Upper lobe of right lung (tissue), 1 donor: ENCODE data around the gene NT5C3A. TPM values are rescaled to one million over a fixed set of nuclear protein-coding genes. Genes with fewer than 3 reads are reported as not detected.

Experiments
- ATAC-seq: fragments of 200-7000 bp; cut with Tn5 transposase; one replicate; pipeline ENCODE4 v1.9.1; 2020; ENCODE audit warnings: mild to moderate bottlenecking, moderate library complexity
- DNase-seq: peaks from one replicate; pipeline ENCODE4 v3.0.0-alpha.2; 2020
- H3K27ac ChIP-seq: fragments of 200-600 bp; one replicate; pipeline ENCODE4 v1.8.0; 2022
- H3K27me3 ChIP-seq: fragments of 200-600 bp; one replicate; pipeline ENCODE4 v1.8.0; 2022; ENCODE audit warnings: mild to moderate bottlenecking
- H3K36me3 ChIP-seq: fragments of 200-600 bp; one replicate; pipeline ENCODE4 v1.8.0; 2022
- H3K4me1 ChIP-seq: fragments of 200-600 bp; one replicate; pipeline ENCODE4 v1.8.0; 2022
- H3K4me3 ChIP-seq: fragments of 200-600 bp; one replicate; pipeline ENCODE4 v1.8.0; 2022; ENCODE audit warnings: mild to moderate bottlenecking
- H3K9me3 ChIP-seq: fragments of 200-600 bp; one replicate; pipeline ENCODE4 v1.8.0; 2022
- intact Hi-C: fragments of 100-400 bp; cut with DNase I; formaldehyde crosslinking; loops from one replicate; pipeline ENCODE4 v1.11.0; 2022
- total RNA-seq: library from RNA; stranded (reverse); fragmentation: NEBNext Ultra II Directional; extraction: Animal tissue kit (Norgen Biotek cat#: 25700); gene quantifications from one replicate; pipeline ENCODE4 v1.2.1, GENCODE V29; 2021
- TF ChIP-seq, protein P1 (sequence below): fragments of 200-600 bp; IDR thresholded peaks from one replicate; pipeline ENCODE4 v1.8.0; 2022; ENCODE audit warnings: antibody characterized with exemption
- donor health status: DM: no; HTN: yes; CAD: no; lungs with severe emphysema.

NT5C3A gene
- total RNA-seq, 1 donor from 2014 or later = 34.0 TPM

DNA sequence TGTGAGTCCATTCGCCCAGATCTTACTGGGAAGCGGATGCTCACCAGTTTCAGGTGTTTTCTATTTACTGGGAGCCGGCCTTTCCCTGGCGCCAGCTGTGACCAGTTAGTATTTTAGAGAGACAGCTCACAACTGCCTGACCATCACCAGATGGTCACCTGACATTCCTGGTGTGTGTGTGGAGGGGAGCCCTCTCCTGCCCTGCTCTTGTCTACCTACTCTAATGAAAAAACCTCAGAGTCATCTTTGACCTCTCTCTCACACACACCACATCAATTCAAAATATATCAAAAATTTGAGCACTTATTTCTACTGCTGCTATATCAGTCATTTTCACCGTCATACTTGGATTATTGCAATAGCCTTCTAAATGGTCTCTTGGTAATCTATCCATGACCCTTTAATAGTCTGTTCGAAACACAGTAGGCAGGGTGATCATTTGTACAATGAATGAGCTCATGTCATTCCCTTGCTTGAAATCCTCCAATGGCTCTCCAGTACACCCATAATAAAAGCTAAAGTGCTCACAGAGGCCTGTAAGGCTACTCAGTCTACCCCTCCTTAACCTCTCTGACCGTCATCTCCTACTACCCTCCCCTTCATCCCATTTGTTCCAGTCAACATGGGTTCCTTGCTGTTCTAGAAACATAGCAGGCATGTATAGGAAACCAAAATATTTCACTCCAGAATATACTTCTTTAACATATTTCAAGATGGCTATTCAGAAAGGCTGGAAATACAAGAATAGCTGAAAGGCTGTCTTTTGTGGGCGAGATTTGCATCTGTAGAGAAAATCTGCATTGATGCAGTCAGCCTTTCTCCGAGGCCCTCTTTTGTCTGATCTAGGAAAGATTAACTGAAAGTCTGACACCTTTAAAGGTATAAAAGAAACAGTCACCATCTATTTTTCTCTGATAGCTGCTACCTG lies 17.5 kb upstream of the NT5C3A start:
- TF ChIP-seq, protein P1, sequence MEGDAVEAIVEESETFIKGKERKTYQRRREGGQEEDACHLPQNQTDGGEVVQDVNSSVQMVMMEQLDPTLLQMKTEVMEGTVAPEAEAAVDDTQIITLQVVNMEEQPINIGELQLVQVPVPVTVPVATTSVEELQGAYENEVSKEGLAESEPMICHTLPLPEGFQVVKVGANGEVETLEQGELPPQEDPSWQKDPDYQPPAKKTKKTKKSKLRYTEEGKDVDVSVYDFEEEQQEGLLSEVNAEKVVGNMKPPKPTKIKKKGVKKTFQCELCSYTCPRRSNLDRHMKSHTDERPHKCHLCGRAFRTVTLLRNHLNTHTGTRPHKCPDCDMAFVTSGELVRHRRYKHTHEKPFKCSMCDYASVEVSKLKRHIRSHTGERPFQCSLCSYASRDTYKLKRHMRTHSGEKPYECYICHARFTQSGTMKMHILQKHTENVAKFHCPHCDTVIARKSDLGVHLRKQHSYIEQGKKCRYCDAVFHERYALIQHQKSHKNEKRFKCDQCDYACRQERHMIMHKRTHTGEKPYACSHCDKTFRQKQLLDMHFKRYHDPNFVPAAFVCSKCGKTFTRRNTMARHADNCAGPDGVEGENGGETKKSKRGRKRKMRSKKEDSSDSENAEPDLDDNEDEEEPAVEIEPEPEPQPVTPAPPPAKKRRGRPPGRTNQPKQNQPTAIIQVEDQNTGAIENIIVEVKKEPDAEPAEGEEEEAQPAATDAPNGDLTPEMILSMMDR = no peak
- intact Hi-C loops = no loop called here

DNA sequence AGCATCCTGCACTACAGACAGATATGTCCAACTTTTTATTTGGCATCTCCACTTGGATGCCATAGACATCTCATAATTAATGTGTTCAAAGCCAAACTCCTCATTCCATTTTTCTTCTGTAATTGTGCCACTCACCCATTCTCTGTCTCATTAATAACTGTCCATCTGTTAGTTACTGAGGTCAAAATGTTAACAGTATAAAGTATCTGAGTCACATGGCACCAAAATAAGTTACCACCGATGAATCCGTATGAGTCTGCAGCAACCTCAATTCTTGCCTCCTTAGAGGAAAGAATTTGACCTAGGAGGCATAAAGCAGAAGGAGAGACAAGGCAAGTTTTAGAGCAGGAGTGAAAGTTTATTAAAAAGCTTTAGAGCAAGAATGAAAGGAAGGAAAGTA lies 16.5 kb upstream of the NT5C3A start:
- Histone ChIP-seq H3K4me1 (no peaks in the 10 kb centered on the region), H3K27me3 (no peaks in the 10 kb centered on the region), H3K27ac (no peak overlapping the region), H3K9me3 (no peaks in the 10 kb centered on the region), H3K4me3 (no peak overlapping the region), H3K36me3 (no peaks in the 10 kb centered on the region)
- TF ChIP-seq, protein P1 = no peak
- intact Hi-C loops = no loop called here
- ATAC-seq (no peak), DNase-seq (no peak)

More for the DNA sequence above, 17.5 kb upstream of the NT5C3A start:
- Histone ChIP-seq H3K27me3 (no peaks in the 10 kb centered on the region), H3K27ac (no peak overlapping the region), H3K9me3 (no peaks in the 10 kb centered on the region), H3K4me3 (no peak overlapping the region), H3K36me3 (no peaks in the 10 kb centered on the region), H3K4me1 (no peaks in the 10 kb centered on the region)
- no peak for ATAC-seq
- no peak for DNase-seq

DNA sequence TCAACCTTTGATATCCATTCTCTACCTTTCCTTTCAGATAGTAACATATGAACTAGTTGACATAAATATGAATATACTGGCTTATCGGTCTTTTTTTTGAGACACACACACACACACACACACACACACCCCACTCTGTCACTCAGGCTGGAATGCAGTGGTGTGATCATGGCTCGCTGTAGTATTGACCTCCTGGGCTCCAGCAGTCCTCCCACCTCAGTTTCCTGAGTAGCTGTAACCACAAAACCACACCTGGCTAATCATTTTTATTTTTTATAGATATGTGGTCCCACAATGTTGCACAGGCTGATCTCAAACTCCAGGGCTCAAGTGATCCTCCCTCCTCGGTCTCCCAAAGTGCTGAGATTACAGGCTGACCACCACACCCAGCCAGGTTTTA lies 14.2 kb upstream of the NT5C3A start:
- H3K9me3 ChIP-seq = no peaks in the 10 kb centered on the region
- no peak for DNase-seq
- ATAC-seq = no peak
- no peaks in the 10 kb centered on the region for H3K27me3 ChIP-seq
- no peaks in the 10 kb centered on the region for H3K36me3 ChIP-seq
- H3K4me3 ChIP-seq = no peak overlapping the region
- H3K27ac ChIP-seq = no peak overlapping the region
- intact Hi-C loops = no loop called here
- peaks cover 3% of the 10 kb centered on the region for H3K4me1 ChIP-seq
- TF ChIP-seq, protein P1 = no peak

DNA sequence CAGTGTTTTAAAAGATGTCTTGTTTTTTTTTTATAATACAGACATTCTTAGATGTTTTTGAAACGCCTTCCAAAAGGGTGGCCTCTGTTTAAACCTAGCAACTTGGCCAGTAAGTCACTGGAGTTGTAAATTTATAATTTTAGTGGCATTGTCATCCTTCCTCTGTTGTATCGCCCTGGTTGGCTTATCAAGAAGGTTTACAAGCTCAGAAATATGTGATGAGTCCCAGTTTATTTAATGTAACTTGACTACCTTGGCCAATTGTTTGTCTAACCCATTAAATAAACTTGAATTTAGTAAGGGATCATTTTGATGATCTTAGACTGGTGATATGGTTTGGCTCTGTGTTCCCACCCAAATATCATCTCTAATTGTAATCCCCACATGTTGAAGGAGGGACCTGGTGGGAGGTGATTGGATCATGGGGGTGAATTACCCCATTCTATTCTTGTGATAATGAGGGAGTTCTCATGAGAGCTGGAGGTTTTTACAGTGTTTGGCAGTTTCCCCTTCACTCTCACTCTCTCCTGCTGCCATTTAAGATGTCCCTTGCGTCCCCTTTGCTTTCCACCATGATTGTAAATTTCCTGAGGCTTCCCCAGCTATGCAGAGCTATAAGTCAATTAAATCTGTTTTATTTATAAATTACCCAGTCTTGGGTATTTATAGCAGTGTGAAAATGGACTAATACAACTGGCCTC lies 13.4 kb upstream of the NT5C3A start:
- Histone ChIP-seq H3K9me3 (no peaks in the 10 kb centered on the region), H3K4me3 (no peak overlapping the region), H3K27ac (no peak overlapping the region), H3K4me1 (peaks cover 3% of the 10 kb centered on the region), H3K36me3 (no peaks in the 10 kb centered on the region), H3K27me3 (no peaks in the 10 kb centered on the region)
- ATAC-seq = no peak
- intact Hi-C loops = no loop called here
- DNase-seq = no peak
- TF ChIP-seq, protein P1 = no peak

DNA sequence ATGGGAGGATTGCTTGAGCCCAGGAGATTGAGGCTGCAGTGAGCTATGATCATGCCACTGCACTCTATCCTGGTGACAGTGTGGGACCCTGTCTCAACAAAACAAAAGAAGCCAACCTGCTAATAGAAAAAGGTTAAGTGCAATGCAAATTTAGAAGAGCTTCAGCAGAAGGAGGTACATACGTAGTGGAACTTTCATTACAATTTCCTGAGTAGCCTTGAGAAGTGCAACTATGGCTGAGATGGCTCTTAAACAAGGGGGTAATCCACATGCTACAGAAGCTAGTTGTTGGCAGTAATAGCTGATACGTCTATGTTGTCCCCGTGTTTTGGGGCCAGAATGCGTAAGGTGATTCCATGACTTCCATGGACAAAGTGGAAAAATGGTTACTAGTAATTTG lies 10.7 kb upstream of the NT5C3A start:
- Histone ChIP-seq H3K4me1 (peaks cover 3% of the 10 kb centered on the region), H3K27ac (no peak overlapping the region), H3K4me3 (no peak overlapping the region), H3K27me3 (no peaks in the 10 kb centered on the region), H3K36me3 (no peaks in the 10 kb centered on the region), H3K9me3 (no peaks in the 10 kb centered on the region)
- TF ChIP-seq, protein P1 = no peak
- intact Hi-C loops = no loop called here
- no peak for ATAC-seq
- DNase-seq = no peak
